22Rv1 (cell line): Measurements from ENCODE around the gene ADCY9.

Source experiments
- H3K27ac ChIP-seq: fragments of 450-650 bp; 2 replicates; pipeline ENCODE4 v1.5.1; 2017
- CTCF ChIP-seq: fragments of 450-650 bp; IDR thresholded peaks from 2 replicates; pipeline ENCODE4 v1.5.1; 2017; ENCODE audit warnings: mild to moderate bottlenecking
- ZFX ChIP-seq: fragments of 450-650 bp; IDR thresholded peaks from 2 replicates; pipeline ENCODE4 v1.6.1; 2017; ENCODE audit warnings: antibody characterized with exemption, borderline replicate concordance

ADCY9 gene

GRCh38 chr16:3919413-3919812 is 196.8 kb downstream of the ADCY9 start:
- TF ChIP-seq CTCF (no peak), ZFX (no peak)

DNA sequence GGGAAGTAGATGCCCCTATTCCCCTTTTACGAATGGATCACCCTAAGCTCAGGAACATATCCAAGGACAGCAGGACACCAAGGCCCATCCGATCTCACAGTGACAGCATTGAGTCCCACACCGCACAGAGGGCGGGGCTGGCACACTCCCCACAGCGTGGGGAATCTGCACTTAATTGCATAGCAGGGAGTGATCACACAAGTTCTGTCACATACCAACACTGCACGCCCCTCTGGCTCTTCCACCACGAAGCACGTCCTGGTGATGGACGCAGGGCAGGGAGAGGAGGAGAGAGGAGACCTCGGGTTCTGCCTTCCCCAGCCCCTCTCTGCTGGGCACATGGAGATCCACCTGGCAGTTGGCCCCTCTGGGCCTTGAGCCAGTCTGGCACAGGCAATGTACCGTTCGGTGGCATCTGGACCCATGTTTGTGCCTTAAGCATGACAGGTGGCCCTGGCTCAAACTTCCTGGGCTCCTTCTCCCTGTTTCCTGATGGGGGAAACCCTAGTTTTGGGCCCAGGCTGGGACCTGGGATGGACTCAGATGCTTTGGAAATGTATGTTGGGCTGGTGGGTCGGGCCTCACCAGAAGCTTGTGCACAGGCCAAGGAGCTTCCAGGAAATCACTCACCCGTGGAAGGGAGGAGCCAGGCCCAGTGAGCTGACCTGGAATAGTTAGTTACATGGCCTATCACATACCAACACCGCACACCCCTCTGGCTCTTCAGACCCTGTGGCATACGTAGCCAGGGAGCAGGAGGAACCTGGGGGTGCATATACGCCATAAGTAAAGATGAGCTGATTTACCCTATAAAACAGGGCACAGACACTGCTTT is 200.6 kb downstream of the ADCY9 start:
- no peak for TF ChIP-seq CTCF
- no peak for TF ChIP-seq ZFX
- H3K27ac ChIP-seq: no peak overlapping the region

More at GRCh38 chr16:3919413-3919812, 196.8 kb downstream of the ADCY9 start:
- no peak overlapping the region for H3K27ac ChIP-seq

GRCh38 chr16:3912897-3913296 is 203.3 kb downstream of the ADCY9 start:
- TF ChIP-seq ZFX: no peak
- TF ChIP-seq CTCF: no peak

More at GRCh38 chr16:3912897-3913296, 203.3 kb downstream of the ADCY9 start:
- no peak overlapping the region for H3K27ac ChIP-seq
